H1 (cell line): ENCODE measurements around the gene UBE2D4. TPM values are rescaled to one million over a fixed set of nuclear protein-coding genes. Genes with fewer than 3 reads are reported as not detected.

Experiments used
- CTCF ChIA-PET: fragments of 300-600 bp; sonication (Branson Sonifier 250); formaldehyde crosslinking; loops from one replicate; lab custom pipeline; 2021; ENCODE audit not compliant: partially characterized antibody; lab: Charles Lee
- POLR2A ChIA-PET: fragments of 300-600 bp; sonication (Branson Sonifier 250); formaldehyde crosslinking; loops from one replicate; lab custom pipeline; 2021; ENCODE audit warnings: inconsistent platforms; ENCODE audit not compliant: partially characterized antibody; lab: Charles Lee
- DNase-seq, 2 experiments: peaks; one replicate each; pipeline versions ENCODE4 v3.0.0 to v3.0.0-alpha.2; 2010 to 2022; ENCODE audit warnings: low spot score in 2 of 2, low read depth in 1 of 2, mixed read lengths in 1 of 2
- FAIRE-seq: peaks from 2 replicates; lab custom pipeline; 2011; peaks lifted over from hg19 to GRCh38; lab: Jason Lieb, UNC
- H2AFZ ChIP-seq: 2 replicates; pipeline ENCODE4 v1.8.1; 2012; ENCODE audit warnings: low read length, inconsistent platforms
- H2AK5ac ChIP-seq: 2 replicates; pipeline ENCODE4 v1.6.1; 2013; ENCODE audit warnings: low read depth, low read length
- H2BK120ac ChIP-seq: replicated peaks from 2 replicates; pipeline ENCODE3; 2013; ENCODE audit warnings: low read depth, low read length, inconsistent platforms
- H2BK12ac ChIP-seq: 2 replicates; pipeline ENCODE4 v1.6.1; 2013; ENCODE audit warnings: low read depth, low read length
- H2BK15ac ChIP-seq: 2 replicates; pipeline ENCODE4 v1.6.1; 2013; ENCODE audit warnings: low read length
- H2BK20ac ChIP-seq: 2 replicates; pipeline ENCODE4 v1.6.1; 2013; ENCODE audit warnings: low read length
- H2BK5ac ChIP-seq: 2 replicates; pipeline ENCODE4 v1.6.1; 2013; ENCODE audit warnings: low read depth, low read length
- H3K14ac ChIP-seq: 2 replicates; pipeline ENCODE4 v1.6.1; 2013; ENCODE audit warnings: inconsistent platforms; ENCODE audit not compliant: insufficient read length
- H3K18ac ChIP-seq: 2 replicates; pipeline ENCODE4 v1.6.1; 2013; ENCODE audit warnings: low read length; ENCODE audit errors: extremely low read depth
- H3K23ac ChIP-seq: 2 replicates; pipeline ENCODE4 v1.6.1; 2013; ENCODE audit warnings: inconsistent platforms; ENCODE audit not compliant: insufficient read length
- H3K23me2 ChIP-seq: 2 replicates; pipeline ENCODE4 v1.6.1; 2013; ENCODE audit warnings: low read depth, low read length
- H3K27ac ChIP-seq: 2 replicates; pipeline ENCODE4 v1.6.1; 2011; ENCODE audit warnings: low read depth, low read length, inconsistent platforms
- H3K27me3 ChIP-seq, 4 experiments: replicated peaks in 1 of 4; 1 replicate in 1 of 4; 2 replicates in 3 of 4; pipeline versions ENCODE4 v1.6.1 to v1.8.1; 2011 to 2013; ENCODE audit warnings: low read length in 3 of 4, mild to moderate bottlenecking in 3 of 4, inconsistent platforms in 2 of 4, mixed read lengths in 2 of 4, moderate library complexity in 1 of 4; ENCODE audit not compliant: control insufficient read depth in 3 of 4, insufficient read depth in 3 of 4; ENCODE audit errors: extremely low read depth in 1 of 4
- H3K36me3 ChIP-seq, 4 experiments: 2 replicates each; pipeline versions ENCODE4 v1.6.1 to v1.8.1; 2011 to 2013; ENCODE audit warnings: mild to moderate bottlenecking in 4 of 4, low read length in 3 of 4, moderate library complexity in 2 of 4, control low read depth in 1 of 4, inconsistent platforms in 1 of 4; ENCODE audit not compliant: insufficient read depth in 4 of 4, control insufficient read depth in 2 of 4
- H3K4ac ChIP-seq: replicated peaks from 2 replicates; pipeline ENCODE3; 2013; ENCODE audit warnings: low read length, low read depth, mixed read lengths, inconsistent platforms; ENCODE audit not compliant: insufficient read length
- H3K4me1 ChIP-seq, 4 experiments: replicated peaks in 1 of 4; 1 replicate in 1 of 4; 2 replicates in 3 of 4; pipeline versions ENCODE4 v1.6.1 to v1.8.1; 2011 to 2013; ENCODE audit warnings: low read length in 3 of 4, inconsistent platforms in 2 of 4, mixed read lengths in 1 of 4; ENCODE audit not compliant: insufficient read depth in 4 of 4, control insufficient read depth in 3 of 4
- H3K4me2 ChIP-seq, 2 experiments: 2 replicates each; pipeline versions ENCODE4 v1.6.1 to v1.8.1; 2011 to 2013; ENCODE audit warnings: low read depth in 2 of 2, low read length in 2 of 2, control low read depth in 1 of 2, inconsistent platforms in 1 of 2, mild to moderate bottlenecking in 1 of 2; ENCODE audit not compliant: insufficient read depth in 1 of 2
- H3K4me3 ChIP-seq, 4 experiments: fragments of 200-600, 300-600 bp in 1 of 4; sonication (generic), shearing (Covaris generic), sonication (Bioruptor Twin) in 1 of 4; 2 replicates each; pipeline versions ENCODE4 v1.5.1 to v1.8.1; 2011 to 2016; ENCODE audit warnings: low read length in 4 of 4, low read depth in 3 of 4, control low read depth in 2 of 4, inconsistent platforms in 2 of 4, mild to moderate bottlenecking in 2 of 4, mixed read lengths in 1 of 4, moderate library complexity in 1 of 4; ENCODE audit not compliant: insufficient read depth in 2 of 4; ENCODE audit errors: extremely low read depth in 1 of 4
- H3K56ac ChIP-seq: replicated peaks from 2 replicates; pipeline ENCODE3; 2013; ENCODE audit warnings: low read depth, mild to moderate bottlenecking, mixed read lengths, low read length, inconsistent platforms; ENCODE audit not compliant: insufficient read length
- H3K79me1 ChIP-seq: 2 replicates; pipeline ENCODE4 v1.6.1; 2013; ENCODE audit warnings: low read depth, low read length, control low read depth
- H3K79me2 ChIP-seq, 2 experiments: 2 replicates each; pipeline versions ENCODE4 v1.6.1 to v1.8.1; 2012 to 2013; ENCODE audit warnings: low read length in 2 of 2, mild to moderate bottlenecking in 2 of 2, inconsistent platforms in 1 of 2; ENCODE audit not compliant: insufficient read depth in 2 of 2, control insufficient read depth in 1 of 2
- H3K9ac ChIP-seq, 4 experiments: replicated peaks in 1 of 4; 1 replicate in 1 of 4; 2 replicates in 3 of 4; pipeline versions ENCODE4 v1.6.1 to v1.8.1; 2011 to 2013; ENCODE audit warnings: low read depth in 3 of 4, low read length in 3 of 4, control low read depth in 2 of 4, mild to moderate bottlenecking in 2 of 4, moderate library complexity in 2 of 4, inconsistent platforms in 1 of 4; ENCODE audit errors: extremely low read depth in 1 of 4
- H3K9me3 ChIP-seq, 2 experiments: 2 replicates each; pipeline versions ENCODE4 v1.6.1 to v1.8.1; 2012 to 2013; ENCODE audit warnings: mild to moderate bottlenecking in 2 of 2, moderate library complexity in 2 of 2, control low read depth in 1 of 2, inconsistent platforms in 1 of 2, low read depth in 1 of 2, low read length in 1 of 2, mixed read lengths in 1 of 2; ENCODE audit not compliant: insufficient read depth in 2 of 2
- H4K20me1 ChIP-seq, 2 experiments: replicated peaks in 1 of 2; 2 replicates each; pipeline versions ENCODE3 to v1.8.1; 2011 to 2013; ENCODE audit warnings: inconsistent platforms in 2 of 2, low read length in 2 of 2, mild to moderate bottlenecking in 1 of 2; ENCODE audit not compliant: insufficient read depth in 2 of 2, control insufficient read depth in 1 of 2
- H4K5ac ChIP-seq: 2 replicates; pipeline ENCODE4 v1.6.1; 2013; ENCODE audit warnings: low read length, low read depth, mixed read lengths, inconsistent platforms; ENCODE audit not compliant: insufficient read length
- H4K8ac ChIP-seq: 2 replicates; pipeline ENCODE4 v1.8.0; 2013; ENCODE audit warnings: mild to moderate bottlenecking, moderate library complexity, low read length, inconsistent platforms; ENCODE audit not compliant: insufficient read depth; ENCODE audit errors: extremely low read depth
- H4K91ac ChIP-seq: replicated peaks from 2 replicates; pipeline ENCODE3; 2013; ENCODE audit warnings: low read length, mixed read lengths, inconsistent platforms; ENCODE audit not compliant: insufficient read length
- BRCA1 ChIP-seq: IDR thresholded peaks from 2 replicates; pipeline ENCODE4 v1.6.1; 2012; ENCODE audit warnings: low read depth, low read length, improper control_type of control experiment
- CBX8 ChIP-seq: fragments of 300-800, 300-1000 bp; sonication (generic); IDR thresholded peaks from 2 replicates; pipeline ENCODE4 v1.7.1; 2016; ENCODE audit warnings: low read depth, low read length, borderline replicate concordance
- CHD1 ChIP-seq: IDR thresholded peaks from 2 replicates; pipeline ENCODE4 v1.6.1; 2012; ENCODE audit warnings: low read depth, low read length, improper control_type of control experiment
- GABPA ChIP-seq: IDR thresholded peaks from 2 replicates; pipeline ENCODE4 v1.6.1; 2011; ENCODE audit warnings: mild to moderate bottlenecking, low read length, moderate library complexity, borderline replicate concordance; ENCODE audit not compliant: insufficient read depth
- JUND ChIP-seq: IDR thresholded peaks from 2 replicates; pipeline ENCODE4 v1.6.1; 2011; ENCODE audit warnings: mild to moderate bottlenecking, improper control_type of control experiment, low read length
- MAX ChIP-seq: IDR thresholded peaks from 2 replicates; pipeline ENCODE4 v1.6.1; 2012; ENCODE audit warnings: inconsistent platforms
- RFX5 ChIP-seq: IDR thresholded peaks from 2 replicates; pipeline ENCODE4 v1.6.1; 2011; ENCODE audit warnings: low read depth, low read length, improper control_type of control experiment, borderline replicate concordance
- RNF2 ChIP-seq: fragments of 200-900, 300-1000 bp; sonication (generic); IDR thresholded peaks from 2 replicates; pipeline ENCODE4 v1.7.1; 2016; ENCODE audit warnings: borderline replicate concordance, low read depth, mild to moderate bottlenecking, antibody characterized with exemption, low read length; ENCODE audit not compliant: poor library complexity, severe bottlenecking; ENCODE audit errors: missing control alignments
- SP2 ChIP-seq: IDR thresholded peaks from 2 replicates; pipeline ENCODE4 v1.6.1; 2012; ENCODE audit warnings: mild to moderate bottlenecking, low read length, inconsistent platforms
- TEAD4 ChIP-seq: IDR thresholded peaks from 2 replicates; pipeline ENCODE4 v1.6.1; 2012; ENCODE audit warnings: low read depth, low read length, inconsistent platforms, mixed read lengths
- YY1 ChIP-seq: IDR thresholded peaks from 2 replicates; pipeline ENCODE4 v1.6.1; 2011; ENCODE audit warnings: low read depth, mild to moderate bottlenecking, low read length
- WGBS, 2 experiments: shearing (Covaris generic) in 1 of 2; methylation state at CpG; one replicate each; pipeline versions ENCODE4 v1.1.6 to v1.1.7; 2013 to 2015; ENCODE audit warnings: low lambda C conversion rate in 2 of 2, mixed read lengths in 2 of 2, inconsistent platforms in 1 of 2, low coverage in 1 of 2, missing lambda C conversion rate in 1 of 2; ENCODE audit not compliant: insufficient replicate concordance in 2 of 2, insufficient coverage in 1 of 2, insufficient read length in 1 of 2; ENCODE audit errors: extremely low coverage in 1 of 2, missing lambda C conversion rate in 1 of 2; 5-methylcytosine and 5-hydroxymethylcytosine counted together
- polyA plus RNA-seq, 7 experiments: library from polyadenylated mRNA; depleted of rRNA in 3 of 7; stranded (reverse) in 5 of 7; unstranded in 2 of 7; fragments of >200 nt in 5 of 7; fragments of 200-250 nt in 2 of 7; gene quantifications; 1 replicate in 5 of 7; 2 replicates in 1 of 7; 4 replicates in 1 of 7; pipeline versions ENCODE4 v1.2.1 to v1.2.3, GENCODE V29; 2011 to 2013; ENCODE audit warnings: missing spikeins in 2 of 7, mixed read lengths in 2 of 7
- total RNA-seq: library from RNA; stranded (reverse); fragmentation: NEBNext Ultra II Directional; extraction: Animal tissue kit (Norgen Biotek cat#: 25700); gene quantifications from 2 replicates; pipeline ENCODE4 v1.2.1, GENCODE V29; 2021

The UBE2D4 gene
- total and polyA plus RNA-seq, 2 of the 8 experiments (the other 6 are each of a cell fraction or from before 2014, with no cell fraction given), result 3.4 to 9.4 TPM

- Histone ChIP-seq H3K79me1 (no peaks in the 10 kb centered on the region), H2AK5ac (no peak overlapping the region), H3K9ac (no peak overlapping the region), H3K4me1 (no peaks in the 10 kb centered on the region), H3K27ac (no peak overlapping the region), H4K5ac (no peak overlapping the region), H3K27me3 (no peaks in the 10 kb centered on the region), H3K23me2 (no peaks in the 10 kb centered on the region), H3K14ac (no peak overlapping the region), H4K8ac (no peak overlapping the region), H4K20me1 (no peaks in the 10 kb centered on the region), H2BK15ac (no peak overlapping the region), H2BK20ac (no peak overlapping the region), H4K91ac (no peak overlapping the region), H3K4me2 (no peak overlapping the region), H2BK5ac (no peak overlapping the region), H3K18ac (no peak overlapping the region), H2BK12ac (no peak overlapping the region), H3K56ac (no peak overlapping the region), H3K36me3 (no peaks in the 10 kb centered on the region), H3K79me2 (no peaks in the 10 kb centered on the region), H3K4ac (no peak overlapping the region), H2BK120ac (no peak overlapping the region), H3K4me3 (no peak overlapping the region), H2AFZ (no peak overlapping the region), H3K9me3 (no peaks in the 10 kb centered on the region), H3K23ac (no peak overlapping the region)
- DNase-seq (no peak), FAIRE-seq (no peak)
- TF ChIP-seq BRCA1, result no peak
- no peak for TF ChIP-seq JUND
- TF ChIP-seq CHD1, result no peak
- TF ChIP-seq YY1, result no peak
- no peak for TF ChIP-seq MAX
- no peak for TF ChIP-seq RNF2
- no peak for TF ChIP-seq TEAD4
- no peak for TF ChIP-seq RFX5
- TF ChIP-seq SP2, result no peak
- no peak for TF ChIP-seq CBX8
- no peak for TF ChIP-seq GABPA
- ChIA-PET POLR2A (no interaction called here), CTCF (interaction anchor here (1.5 kb wide), 1 partner anchor 33 kb away, joined by 3 read pairs; no protein-coding TSS in a partner anchor)
- 89% methylated on average over 3 of the region's 3 CpGs; no CpG with 5 or more reads in 1 of the 2 experiments for WGBS, 2 experiments
These were observed 11.2 kb downstream of the UBE2D4 start for GRCh38 chr7:43937444-43937843.
